ENCODE data around the gene PPIL1. TPM values are rescaled to one million over a fixed set of nuclear protein-coding genes. Genes with fewer than 3 reads are reported as not detected.

Gene PPIL1
- total and polyA plus RNA-seq, 2 of the 13 experiments (the other 11 are each of a cell fraction or from before 2014, with no cell fraction given), result 74.2 to 144 TPM

- TF ChIP-seq, protein P1, sequence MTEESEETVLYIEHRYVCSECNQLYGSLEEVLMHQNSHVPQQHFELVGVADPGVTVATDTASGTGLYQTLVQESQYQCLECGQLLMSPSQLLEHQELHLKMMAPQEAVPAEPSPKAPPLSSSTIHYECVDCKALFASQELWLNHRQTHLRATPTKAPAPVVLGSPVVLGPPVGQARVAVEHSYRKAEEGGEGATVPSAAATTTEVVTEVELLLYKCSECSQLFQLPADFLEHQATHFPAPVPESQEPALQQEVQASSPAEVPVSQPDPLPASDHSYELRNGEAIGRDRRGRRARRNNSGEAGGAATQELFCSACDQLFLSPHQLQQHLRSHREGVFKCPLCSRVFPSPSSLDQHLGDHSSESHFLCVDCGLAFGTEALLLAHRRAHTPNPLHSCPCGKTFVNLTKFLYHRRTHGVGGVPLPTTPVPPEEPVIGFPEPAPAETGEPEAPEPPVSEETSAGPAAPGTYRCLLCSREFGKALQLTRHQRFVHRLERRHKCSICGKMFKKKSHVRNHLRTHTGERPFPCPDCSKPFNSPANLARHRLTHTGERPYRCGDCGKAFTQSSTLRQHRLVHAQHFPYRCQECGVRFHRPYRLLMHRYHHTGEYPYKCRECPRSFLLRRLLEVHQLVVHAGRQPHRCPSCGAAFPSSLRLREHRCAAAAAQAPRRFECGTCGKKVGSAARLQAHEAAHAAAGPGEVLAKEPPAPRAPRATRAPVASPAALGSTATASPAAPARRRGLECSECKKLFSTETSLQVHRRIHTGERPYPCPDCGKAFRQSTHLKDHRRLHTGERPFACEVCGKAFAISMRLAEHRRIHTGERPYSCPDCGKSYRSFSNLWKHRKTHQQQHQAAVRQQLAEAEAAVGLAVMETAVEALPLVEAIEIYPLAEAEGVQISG (CRISPR knock-in tag; IDR thresholded peaks at IDR 0.05), result peak; percentile 96
- peak; percentile 30; the same call in 1 of the 2 replicates for TF ChIP-seq PPARG (CRISPR knock-in tag; conservative IDR thresholded peaks at IDR 0.05)
- TF ChIP-seq SIX4 (CRISPR knock-in tag; IDR thresholded peaks at IDR 0.05), result no peak
- peak; percentile 99 for TF ChIP-seq DMAP1 (CRISPR knock-in tag; IDR thresholded peaks at IDR 0.05)
- no peak; the same call in 1 of the 2 replicates for TF ChIP-seq FOXM1 (CRISPR knock-in tag; IDR thresholded peaks at IDR 0.05)
- TF ChIP-seq ZNF33A (CRISPR knock-in tag; IDR thresholded peaks at IDR 0.05; ENCODE audit: borderline replicate concordance), result no peak
- peak; percentile 78; the same call in 1 of the 2 replicates for TF ChIP-seq ZNF709 (CRISPR knock-in tag; IDR thresholded peaks at IDR 0.05)
- TF ChIP-seq, protein P2, sequence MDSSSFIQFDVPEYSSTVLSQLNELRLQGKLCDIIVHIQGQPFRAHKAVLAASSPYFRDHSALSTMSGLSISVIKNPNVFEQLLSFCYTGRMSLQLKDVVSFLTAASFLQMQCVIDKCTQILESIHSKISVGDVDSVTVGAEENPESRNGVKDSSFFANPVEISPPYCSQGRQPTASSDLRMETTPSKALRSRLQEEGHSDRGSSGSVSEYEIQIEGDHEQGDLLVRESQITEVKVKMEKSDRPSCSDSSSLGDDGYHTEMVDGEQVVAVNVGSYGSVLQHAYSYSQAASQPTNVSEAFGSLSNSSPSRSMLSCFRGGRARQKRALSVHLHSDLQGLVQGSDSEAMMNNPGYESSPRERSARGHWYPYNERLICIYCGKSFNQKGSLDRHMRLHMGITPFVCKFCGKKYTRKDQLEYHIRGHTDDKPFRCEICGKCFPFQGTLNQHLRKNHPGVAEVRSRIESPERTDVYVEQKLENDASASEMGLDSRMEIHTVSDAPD (CRISPR knock-in tag; IDR thresholded peaks at IDR 0.05), result no peak; the same call in 1 of the 2 replicates
- TF ChIP-seq ZNF878 (CRISPR knock-in tag; IDR thresholded peaks at IDR 0.05), result 0 out of 2 replicates have a peak, but pooled peaks have one; percentile 21
- TF ChIP-seq, protein P3, sequence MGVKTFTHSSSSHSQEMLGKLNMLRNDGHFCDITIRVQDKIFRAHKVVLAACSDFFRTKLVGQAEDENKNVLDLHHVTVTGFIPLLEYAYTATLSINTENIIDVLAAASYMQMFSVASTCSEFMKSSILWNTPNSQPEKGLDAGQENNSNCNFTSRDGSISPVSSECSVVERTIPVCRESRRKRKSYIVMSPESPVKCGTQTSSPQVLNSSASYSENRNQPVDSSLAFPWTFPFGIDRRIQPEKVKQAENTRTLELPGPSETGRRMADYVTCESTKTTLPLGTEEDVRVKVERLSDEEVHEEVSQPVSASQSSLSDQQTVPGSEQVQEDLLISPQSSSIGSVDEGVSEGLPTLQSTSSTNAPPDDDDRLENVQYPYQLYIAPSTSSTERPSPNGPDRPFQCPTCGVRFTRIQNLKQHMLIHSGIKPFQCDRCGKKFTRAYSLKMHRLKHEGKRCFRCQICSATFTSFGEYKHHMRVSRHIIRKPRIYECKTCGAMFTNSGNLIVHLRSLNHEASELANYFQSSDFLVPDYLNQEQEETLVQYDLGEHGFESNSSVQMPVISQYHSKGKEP (CRISPR knock-in tag; IDR thresholded peaks at IDR 0.05), result no peak
- TF ChIP-seq WIZ (CRISPR knock-in tag; IDR thresholded peaks at IDR 0.05), result peak; percentile 14; the same call in 1 of the 2 replicates
- TF ChIP-seq ATF6 (CRISPR knock-in tag; conservative IDR thresholded peaks at IDR 0.05), result 0 out of 2 replicates have a peak, but pooled peaks have one; percentile 78
- no peak for TF ChIP-seq ZNF292 (CRISPR knock-in tag; IDR thresholded peaks at IDR 0.05; ENCODE audit: borderline replicate concordance, low read depth)
- no peak for TF ChIP-seq ZSCAN22 (CRISPR knock-in tag; IDR thresholded peaks at IDR 0.05)
- peak; percentile 97 for TF ChIP-seq KDM5B (CRISPR knock-in tag; IDR thresholded peaks at IDR 0.05; ENCODE audit: borderline replicate concordance)
- peak; percentile 73; the same call in 1 of the 2 replicates for TF ChIP-seq SMYD3 (CRISPR knock-in tag; IDR thresholded peaks at IDR 0.05)
- TF ChIP-seq ZFX (CRISPR knock-in tag; IDR thresholded peaks at IDR 0.05; ENCODE audit: low read depth), result peak; percentile 93
- no peak for TF ChIP-seq ZNF20 (CRISPR knock-in tag; IDR thresholded peaks at IDR 0.05)
- TF ChIP-seq SMAD9 (CRISPR knock-in tag; IDR thresholded peaks at IDR 0.05), result peak; percentile 94; the same call in 1 of the 2 replicates
- TF ChIP-seq AHR (CRISPR knock-in tag; IDR thresholded peaks at IDR 0.05), result peak; percentile 84; the same call in 1 of the 2 replicates
- no peak for TF ChIP-seq HNRNPK (IDR thresholded peaks at IDR 0.05; ENCODE audit: low read depth, low read length, poor library complexity, severe bottlenecking)
- peak; percentile 96 for TF ChIP-seq BORCS8-MEF2B (CRISPR knock-in tag; IDR thresholded peaks at IDR 0.05)
Measured at GRCh38 chr6:36874443-36875249, at the start of gene PPIL1 (continued).

All from HepG2 (cell line).